GM18499 (cell line): ENCODE data around the gene C10orf90.

Experiments
- ATAC-seq: cut with Tn5 transposase; IDR thresholded peaks from one replicate; pipeline ENCODE4 v1.9.1; 2021; ENCODE audit warnings: moderate number of reproducible peaks; ENCODE audit not compliant: insufficient read depth, unreplicated experiment

C10orf90 gene

GRCh38 chr10:126448091-126448490 lies 222.4 kb downstream of the C10orf90 start:
- ATAC-seq, result no peak

- ATAC-seq, result no peak
These were observed 230.6 kb downstream of the C10orf90 start for GRCh38 chr10:126439942-126440341.

DNA sequence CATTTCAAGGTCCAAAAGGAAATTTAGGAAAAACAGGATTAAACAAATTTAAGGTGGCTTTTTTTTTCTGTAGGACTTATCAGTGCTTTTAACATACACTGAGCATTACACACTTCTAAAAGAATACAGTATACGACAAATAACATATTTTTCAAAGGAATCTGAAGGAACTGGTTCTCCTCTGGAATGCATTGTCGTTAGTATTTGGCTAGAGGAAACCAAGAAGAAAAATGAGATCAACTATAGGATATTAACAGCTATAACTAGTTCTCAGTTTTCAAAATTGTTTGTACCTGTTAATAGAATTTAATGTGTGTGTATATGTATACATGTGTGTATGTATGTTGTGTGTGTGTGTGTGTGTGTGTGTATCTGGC lies 232.1 kb downstream of the C10orf90 start:
- ATAC-seq, result no peak

DNA sequence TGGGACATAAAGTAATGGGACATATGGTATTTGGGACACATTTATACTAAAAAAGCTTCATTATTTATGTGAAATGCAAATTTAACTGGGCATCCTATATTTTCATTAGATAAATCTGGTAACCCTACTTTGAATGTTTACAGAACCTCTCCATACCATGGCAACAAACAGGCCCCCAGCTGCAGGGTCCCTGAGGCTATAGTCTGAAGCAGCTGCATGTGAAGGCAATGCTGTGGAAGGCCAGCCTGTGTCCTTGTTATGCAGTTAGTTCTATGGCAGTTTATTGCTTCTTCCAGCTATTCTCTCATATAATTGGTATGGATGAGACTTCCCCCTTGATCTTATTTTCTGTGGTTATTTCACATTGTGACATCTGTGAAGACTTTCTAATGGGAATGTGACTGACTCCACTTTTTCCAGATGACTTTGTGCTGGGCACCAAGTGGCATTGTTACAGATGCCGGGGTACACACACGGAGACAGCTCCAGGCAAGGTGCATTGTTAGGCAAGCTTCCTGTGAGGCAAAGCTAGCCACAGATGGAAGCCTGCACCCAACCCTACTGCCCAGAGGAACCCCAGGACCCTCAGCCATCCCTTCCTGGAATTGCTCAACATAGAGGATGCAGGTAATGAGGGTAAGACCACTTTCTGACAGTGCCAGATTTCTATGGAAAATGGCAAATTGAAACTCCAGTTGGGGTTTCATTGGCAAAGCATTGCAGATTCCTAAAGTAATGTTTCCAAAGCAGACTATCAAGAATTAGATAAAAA lies 232.7 kb downstream of the C10orf90 start:
- ATAC-seq, result no peak

DNA sequence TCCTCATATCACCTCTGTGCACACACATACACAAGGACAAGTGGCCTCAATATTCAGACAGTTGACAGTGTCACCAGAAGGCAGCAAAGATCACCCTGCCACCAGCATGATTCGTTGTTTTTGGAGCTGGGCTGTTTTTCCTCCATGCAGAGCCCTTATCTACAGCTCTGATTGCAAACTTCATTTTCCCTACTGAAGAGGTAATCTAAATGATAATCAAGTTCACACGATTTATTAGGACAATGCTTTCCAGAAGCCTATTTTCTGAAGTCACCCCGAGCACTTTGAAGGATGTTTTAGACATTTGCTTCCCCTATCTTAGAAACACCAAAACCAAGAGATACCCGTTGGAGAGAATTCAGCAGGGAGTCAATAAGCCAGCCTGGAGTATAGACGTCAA lies 236.3 kb downstream of the C10orf90 start:
- ATAC-seq, result no peak

GRCh38 chr10:126433351-126433750 lies 237.1 kb downstream of the C10orf90 start:
- no peak for ATAC-seq

DNA sequence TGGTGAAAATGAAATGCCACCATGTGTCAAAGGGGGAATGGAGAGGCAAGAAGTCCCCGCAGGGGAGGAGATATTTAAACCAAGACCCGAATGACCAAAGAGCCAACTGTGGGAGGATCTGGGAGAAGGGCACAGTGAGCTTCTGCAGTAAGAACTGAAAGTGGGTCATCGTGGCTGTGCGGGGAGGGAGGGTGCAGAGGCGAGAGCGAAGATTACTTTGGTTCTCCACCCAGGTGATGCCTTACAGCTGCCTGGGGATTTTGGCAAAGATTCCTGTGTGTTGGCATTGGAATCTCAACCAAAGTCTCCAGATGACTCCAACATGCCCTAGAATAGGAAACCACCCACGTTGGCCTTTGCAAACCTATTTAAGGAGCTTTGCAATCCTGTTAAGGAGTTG lies 238.0 kb downstream of the C10orf90 start:
- ATAC-seq, result no peak

DNA sequence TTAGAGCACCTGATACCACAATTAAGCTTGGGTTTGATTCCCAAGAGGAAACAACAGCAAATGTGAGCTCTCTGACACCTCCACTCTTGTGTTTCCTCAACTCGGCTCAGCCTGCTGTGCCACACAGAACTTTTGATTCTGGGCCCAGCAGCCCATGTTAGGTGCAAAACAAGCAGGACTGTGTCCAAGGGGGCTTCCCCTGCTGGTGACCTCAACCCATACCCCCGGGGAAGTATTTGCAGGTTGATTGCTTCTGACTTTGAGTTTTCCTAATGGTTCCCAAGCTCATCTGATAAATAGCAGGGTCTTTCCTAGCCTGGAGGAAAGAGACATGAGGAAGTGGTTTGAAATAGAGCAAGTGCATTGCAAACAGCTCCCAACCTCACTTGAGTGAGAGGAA lies 238.7 kb downstream of the C10orf90 start:
- ATAC-seq, result no peak

- no peak for ATAC-seq
These were observed 240.0 kb downstream of the C10orf90 start for GRCh38 chr10:126430512-126430911.

DNA sequence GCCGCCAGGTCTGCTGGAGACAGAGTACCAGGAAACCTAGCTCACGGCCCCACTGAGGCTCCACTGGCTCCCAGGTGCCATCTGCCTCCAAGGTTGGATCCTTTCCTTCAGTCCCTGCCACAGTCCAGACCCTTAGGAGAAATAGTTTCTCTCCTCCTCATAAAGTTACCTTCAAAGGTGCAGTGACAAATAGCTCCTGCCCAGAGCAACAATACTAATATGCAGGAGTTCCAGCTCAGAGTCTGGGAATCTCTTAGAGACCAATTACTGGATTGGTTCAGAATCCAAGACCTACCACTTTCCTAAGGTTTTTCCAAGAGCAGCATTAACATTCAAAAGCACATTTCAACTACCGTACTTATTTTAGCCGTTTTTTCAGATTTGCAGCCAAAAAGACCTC lies 241.2 kb downstream of the C10orf90 start:
- no peak for ATAC-seq

DNA sequence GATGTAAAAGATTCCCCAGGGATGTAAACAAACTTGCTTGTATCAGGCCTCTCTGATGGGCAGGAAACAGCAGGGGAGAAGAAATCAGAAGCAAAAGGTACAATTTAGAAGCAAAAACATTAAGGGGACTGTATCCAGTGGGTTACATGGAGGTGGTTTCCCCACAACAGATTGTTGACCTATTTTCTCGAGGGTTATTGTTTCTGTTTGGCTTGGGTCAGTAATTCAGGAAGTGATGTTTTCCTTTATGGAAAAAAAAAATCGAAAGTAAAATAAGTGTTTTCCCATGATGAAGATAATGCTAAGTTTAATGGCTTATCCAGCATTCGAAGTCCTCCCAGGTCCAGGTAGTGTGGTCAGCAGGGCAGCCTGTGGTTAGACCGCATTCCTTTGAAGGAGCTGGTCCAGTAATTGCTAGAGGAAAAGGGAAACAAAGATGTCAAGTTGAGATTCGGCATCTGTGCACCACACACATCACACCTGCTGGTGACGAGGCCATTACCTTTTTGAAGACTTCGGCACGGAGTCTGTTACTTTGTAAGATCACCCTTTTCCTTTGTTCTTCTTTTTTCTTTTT lies 244.9 kb downstream of the C10orf90 start:
- ATAC-seq, result no peak

GRCh38 chr10:126425032-126425431 lies 245.5 kb downstream of the C10orf90 start:
- ATAC-seq, result no peak

GRCh38 chr10:126423732-126424491 lies 246.6 kb downstream of the C10orf90 start:
- ATAC-seq, result no peak

- ATAC-seq, result no peak
These were observed 247.9 kb downstream of the C10orf90 start for GRCh38 chr10:126422567-126422966.

DNA sequence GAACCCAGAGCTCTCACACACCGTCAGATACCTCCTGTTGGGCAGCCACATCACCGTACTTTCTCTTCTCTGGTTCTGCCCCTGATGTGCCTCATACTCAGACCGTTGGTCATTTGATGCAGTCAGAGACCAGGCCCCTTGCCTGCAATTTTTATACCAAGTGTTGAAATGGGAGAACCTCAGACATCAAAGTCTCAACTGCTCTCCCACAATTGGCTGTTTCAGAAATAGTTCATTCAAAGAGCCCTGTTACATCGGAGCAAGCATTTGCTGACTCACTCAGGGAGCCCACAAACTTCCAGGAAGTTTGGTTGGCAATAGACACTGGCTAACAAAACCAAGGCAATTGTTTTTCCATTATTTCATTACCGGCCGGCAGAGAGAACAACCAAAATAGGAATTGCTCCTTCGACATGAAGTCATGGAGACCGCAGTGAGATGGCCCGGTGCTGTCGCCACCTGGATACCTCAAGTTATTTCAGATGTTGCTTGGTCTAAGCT lies 248.7 kb downstream of the C10orf90 start:
- no peak for ATAC-seq

- no peak for ATAC-seq
These were observed 249.8 kb downstream of the C10orf90 start for GRCh38 chr10:126420567-126421300.

- ATAC-seq, result no peak
These were observed 253.2 kb downstream of the C10orf90 start for GRCh38 chr10:126417220-126417825.

GRCh38 chr10:126409821-126410220 lies 260.7 kb downstream of the C10orf90 start:
- ATAC-seq, result no peak

- ATAC-seq, result no peak
These were observed 261.4 kb downstream of the C10orf90 start for GRCh38 chr10:126408953-126409641.

DNA sequence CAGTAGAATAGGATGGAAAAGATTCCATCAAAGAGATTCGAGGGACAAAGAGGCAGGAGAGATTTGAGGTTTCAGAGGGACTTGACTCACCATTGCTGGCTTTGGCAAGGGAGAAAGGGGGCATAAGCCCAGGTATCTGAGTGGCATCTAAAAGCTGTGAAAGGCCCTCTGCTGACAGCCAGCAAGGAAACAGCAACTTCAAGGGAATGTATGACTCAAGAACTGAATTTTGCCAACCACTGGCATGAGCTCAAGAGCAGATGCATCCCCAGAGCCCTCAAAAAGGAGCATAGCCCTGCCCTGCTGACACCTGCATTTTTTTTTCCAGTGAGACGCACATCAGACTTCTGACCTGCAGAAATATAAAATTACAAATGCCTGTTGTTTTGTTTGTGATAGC lies 262.7 kb downstream of the C10orf90 start:
- no peak for ATAC-seq
